ENCODE results near the gene GCH1.

GRCh38 chr14:54818201-54819133 lies 84.2 kb downstream of the GCH1 start:
- TF ChIP-seq CTCF (IDR thresholded peaks at IDR 0.05) (no peak), POLR2A (IDR thresholded peaks at IDR 0.05) (no peak)

Measured in right lobe of liver (tissue), 4 donors.